CD4-positive, alpha-beta T cell treated with Interleukin-4 for 1 hour (primary cell): ENCODE results near the gene CTSW.

ENCODE experiments used
- DNase-seq, 2 donors: peaks; one replicate each; pipeline ENCODE4 v3.0.0-alpha.2; 2020 to 2022

The CTSW gene

GRCh38 chr11:65886826-65887722, 7.4 kb downstream of the CTSW start:
- no peak for DNase-seq

- DNase-seq = no peak
Observed at GRCh38 chr11:65887723-65888162, 8.1 kb downstream of the CTSW start.

GRCh38 chr11:65888163-65888814, 8.7 kb downstream of the CTSW start, which contains the start of gene FIBP:
FIBP (minus strand) TSS chr11:65888471; CDS start chr11:65888418, 53 bp downstream.
- peak; percentile 96 for DNase-seq

- peak; percentile 98 for DNase-seq
Observed at GRCh38 chr11:65890324-65891218, 10.9 kb downstream of the CTSW start, which contains the start of gene CCDC85B. CCDC85B (plus strand) TSS chr11:65890673; CDS start chr11:65890784, 111 bp downstream.

GRCh38 chr11:65891219-65892136, 11.8 kb downstream of the CTSW start:
- DNase-seq = no peak

GRCh38 chr11:65892137-65892540, 12.5 kb downstream of the CTSW start:
- DNase-seq = peak in 1 of 2 donors; percentile 46

GRCh38 chr11:65892661-65893317, 13.2 kb downstream of the CTSW start:
- no peak for DNase-seq

GRCh38 chr11:65894034-65894591, 14.5 kb downstream of the CTSW start:
- peak; percentile 47 to 51 for DNase-seq

GRCh38 chr11:65895482-65895981, 15.9 kb downstream of the CTSW start:
- DNase-seq = no peak

GRCh38 chr11:65896034-65896999, 16.7 kb downstream of the CTSW start:
- DNase-seq = no peak

GRCh38 chr11:65897020-65897471, 17.4 kb downstream of the CTSW start:
- DNase-seq = no peak

- no peak for DNase-seq
Observed at GRCh38 chr11:65898656-65899355, 19.2 kb downstream of the CTSW start.

- DNase-seq = peak; percentile 54 to 66
Observed at GRCh38 chr11:65899356-65900124, 19.9 kb downstream of the CTSW start.

GRCh38 chr11:65900125-65900898, 20.7 kb downstream of the CTSW start, which contains the start of gene FOSL1:
FOSL1 (minus strand) TSS chr11:65900388; CDS start chr11:65900339, 49 bp downstream.
- DNase-seq = peak; percentile 97

- no peak for DNase-seq
Observed at GRCh38 chr11:65900899-65901180, 21.2 kb downstream of the CTSW start.

GRCh38 chr11:65903068-65903481, 23.4 kb downstream of the CTSW start:
- no peak for DNase-seq

GRCh38 chr11:65903715-65904114, 24.1 kb downstream of the CTSW start:
- no peak for DNase-seq
